Body of pancreas (tissue), 4 donors: ENCODE data around the gene PPP5C.

Experiments
- POLR2A ChIP-seq, 3 donors: fragments of 450-650 bp; IDR thresholded peaks; one replicate each; pipeline ENCODE4 v1.6.1; 2016; ENCODE audit warnings: antibody characterized with exemption in 3 of 3, mild to moderate bottlenecking in 2 of 3
- TF ChIP-seq, protein P1 (sequence below), 7 experiments: fragments of 450-650 bp in 4 of 7; fragments of 200-600 bp in 3 of 7; sonication (generic) in 3 of 7; IDR thresholded peaks; one replicate each; pipeline ENCODE4 v1.5.1; 2016 to 2019; ENCODE audit warnings: antibody characterized with exemption in 7 of 7

DNA sequence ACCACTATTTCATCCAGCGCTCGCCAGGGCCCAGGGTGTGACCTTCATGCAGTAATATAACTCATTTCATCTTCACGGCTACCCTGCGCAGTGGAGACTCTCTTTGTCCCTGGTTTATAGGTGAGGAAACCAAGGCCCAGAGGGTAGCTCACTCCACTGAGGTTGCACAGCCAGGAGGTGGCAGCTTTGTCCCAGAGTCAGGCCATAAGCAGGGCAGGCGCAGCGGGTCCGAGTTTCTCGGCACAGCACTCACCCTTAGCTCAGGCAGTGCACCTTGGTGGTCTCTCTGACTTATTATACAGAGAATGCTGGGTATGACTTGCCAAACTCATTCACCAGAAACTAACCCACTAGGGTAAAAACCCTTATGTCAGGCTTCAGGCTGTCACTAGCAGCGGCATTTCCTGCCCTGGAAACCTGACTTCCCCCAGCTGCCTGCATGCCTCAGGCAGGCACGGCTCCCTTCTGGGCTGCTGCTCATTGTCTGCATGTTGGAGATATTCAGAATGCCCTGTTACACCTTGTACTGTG lies 24.5 kb downstream of the PPP5C start:
- TF ChIP-seq, protein P1, sequence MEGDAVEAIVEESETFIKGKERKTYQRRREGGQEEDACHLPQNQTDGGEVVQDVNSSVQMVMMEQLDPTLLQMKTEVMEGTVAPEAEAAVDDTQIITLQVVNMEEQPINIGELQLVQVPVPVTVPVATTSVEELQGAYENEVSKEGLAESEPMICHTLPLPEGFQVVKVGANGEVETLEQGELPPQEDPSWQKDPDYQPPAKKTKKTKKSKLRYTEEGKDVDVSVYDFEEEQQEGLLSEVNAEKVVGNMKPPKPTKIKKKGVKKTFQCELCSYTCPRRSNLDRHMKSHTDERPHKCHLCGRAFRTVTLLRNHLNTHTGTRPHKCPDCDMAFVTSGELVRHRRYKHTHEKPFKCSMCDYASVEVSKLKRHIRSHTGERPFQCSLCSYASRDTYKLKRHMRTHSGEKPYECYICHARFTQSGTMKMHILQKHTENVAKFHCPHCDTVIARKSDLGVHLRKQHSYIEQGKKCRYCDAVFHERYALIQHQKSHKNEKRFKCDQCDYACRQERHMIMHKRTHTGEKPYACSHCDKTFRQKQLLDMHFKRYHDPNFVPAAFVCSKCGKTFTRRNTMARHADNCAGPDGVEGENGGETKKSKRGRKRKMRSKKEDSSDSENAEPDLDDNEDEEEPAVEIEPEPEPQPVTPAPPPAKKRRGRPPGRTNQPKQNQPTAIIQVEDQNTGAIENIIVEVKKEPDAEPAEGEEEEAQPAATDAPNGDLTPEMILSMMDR (IDR thresholded peaks at IDR 0.05) = no peak
- no peak for TF ChIP-seq POLR2A (IDR thresholded peaks at IDR 0.05)
